CD4-positive, alpha-beta T cell treated with Interleukin-10 for 1 hour (primary cell): ENCODE measurements around the gene BMPR1B.

ENCODE experiments used
- DNase-seq: peaks from one replicate; pipeline ENCODE4 v3.0.0-alpha.2; 2020

Gene BMPR1B

DNA sequence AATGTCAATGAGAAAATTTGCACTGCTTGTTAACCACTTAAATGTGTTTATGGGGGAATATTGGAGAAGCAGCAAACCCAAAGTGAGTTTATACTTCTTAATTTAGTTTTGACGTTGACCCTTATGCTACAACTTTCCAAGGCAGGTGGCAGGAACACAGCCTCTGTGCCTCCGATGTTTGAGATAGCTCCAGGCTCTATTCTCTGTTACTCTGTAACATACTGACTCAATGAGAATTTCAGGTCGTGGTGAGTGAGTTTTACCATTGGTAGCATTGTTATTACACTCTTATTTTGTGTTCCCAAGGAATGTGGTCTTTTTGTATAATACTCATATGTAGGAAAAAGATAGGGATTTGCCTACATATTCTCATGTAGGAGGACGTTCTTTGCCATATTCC lies 210.7 kb downstream of the BMPR1B start:
- DNase-seq: no peak

DNA sequence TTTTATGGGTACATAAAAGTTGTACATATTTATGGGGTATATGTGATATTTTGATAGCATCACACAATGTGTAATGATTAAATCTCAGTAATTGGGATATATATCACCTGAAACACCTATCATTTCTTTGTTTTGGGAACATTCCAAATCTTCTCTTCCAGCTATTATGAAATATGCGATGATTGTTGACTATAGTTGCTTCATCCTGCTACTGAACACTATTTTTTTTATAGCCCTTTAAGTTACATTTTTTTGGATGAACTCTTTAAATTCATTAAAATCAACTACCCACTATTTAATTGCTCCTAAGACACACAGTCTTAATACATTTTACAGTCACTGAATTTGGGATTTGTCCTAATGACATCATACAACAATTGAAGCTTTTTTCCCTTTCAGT lies 212.9 kb downstream of the BMPR1B start:
- DNase-seq: no peak

DNA sequence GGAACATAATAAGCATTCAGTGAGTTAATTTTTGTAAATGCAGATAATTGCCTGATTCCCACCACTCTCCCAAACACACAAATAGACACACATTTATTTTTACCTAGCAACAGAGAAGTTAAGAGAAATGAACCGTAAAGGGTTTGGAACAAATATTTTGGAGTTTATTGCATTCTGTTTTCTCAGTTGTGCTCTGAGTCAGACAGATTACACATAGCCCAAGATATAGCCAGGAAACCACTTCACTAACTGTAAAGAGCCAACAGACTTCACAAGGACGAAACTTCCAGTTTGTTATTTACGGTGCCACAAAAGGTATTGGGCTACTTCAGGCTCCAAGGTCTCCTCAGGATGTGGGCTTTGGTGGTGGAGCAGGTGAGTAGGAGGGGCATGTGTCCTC lies 217.0 kb downstream of the BMPR1B start:
- no peak for DNase-seq

DNA sequence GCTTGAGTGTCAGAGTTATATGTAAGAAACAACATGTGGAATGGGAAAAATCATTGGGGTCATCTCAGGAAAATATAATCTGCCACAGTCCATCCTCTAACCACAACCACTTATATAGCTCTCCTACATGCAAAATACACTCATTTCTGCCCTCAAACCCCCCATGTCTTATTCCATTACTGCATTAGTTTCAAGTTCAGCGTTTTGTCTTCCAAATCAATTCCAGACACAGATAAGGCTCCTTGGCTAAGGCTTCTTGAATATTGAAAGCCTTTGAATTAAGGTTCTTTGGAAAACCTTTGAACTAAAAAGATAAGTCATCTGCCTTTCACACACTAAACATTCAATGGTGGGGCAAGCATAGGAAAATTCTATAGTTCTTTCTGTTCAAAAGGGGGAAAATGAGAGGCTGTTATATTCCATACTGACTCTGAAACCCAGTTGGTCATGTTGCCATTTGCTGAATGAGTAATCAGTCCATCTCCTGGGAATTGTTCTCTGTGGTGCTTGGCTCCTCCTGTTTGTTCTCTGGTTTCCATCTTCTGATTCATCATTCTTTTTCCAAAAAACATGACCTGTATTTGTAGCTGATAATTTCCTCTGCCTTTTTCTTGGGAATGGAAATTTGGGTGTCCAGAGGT lies 218.7 kb downstream of the BMPR1B start:
- DNase-seq: no peak

DNA sequence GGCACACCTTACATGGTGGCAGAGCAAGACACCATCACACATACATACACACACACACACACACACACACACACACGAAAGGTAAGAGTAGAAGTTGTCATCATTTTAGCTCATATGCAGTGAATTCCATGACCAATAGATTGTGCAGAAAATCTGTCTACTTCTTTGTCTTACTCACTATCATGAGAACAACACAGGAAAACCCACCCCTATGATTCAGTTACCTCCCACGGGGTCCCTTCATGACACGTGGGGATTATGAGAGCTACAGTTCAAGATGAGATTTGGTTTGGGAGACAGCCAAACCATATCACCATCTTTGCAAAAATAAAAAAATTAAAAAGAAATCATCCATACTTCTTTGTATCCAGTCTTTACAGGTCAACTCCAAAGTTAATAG lies 221.1 kb downstream of the BMPR1B start:
- no peak for DNase-seq

DNA sequence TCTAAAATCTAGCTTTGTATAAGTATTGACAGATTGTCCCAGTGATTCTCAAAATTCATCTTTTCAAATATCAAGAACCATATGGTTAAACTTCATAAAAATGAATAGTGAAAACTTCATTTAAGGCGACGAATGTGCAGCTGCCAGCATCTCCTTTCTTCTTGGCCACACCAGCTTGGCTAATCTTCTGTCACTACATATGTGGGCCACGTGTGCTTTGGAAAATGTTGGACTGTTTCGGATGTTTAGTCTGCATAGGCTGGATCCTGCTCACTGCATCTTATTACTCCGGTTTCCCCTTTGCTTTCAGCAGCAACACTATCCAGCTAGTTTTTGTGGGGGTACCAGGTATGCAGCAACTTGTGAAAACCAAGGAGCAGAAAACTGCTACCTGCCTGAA lies 221.9 kb downstream of the BMPR1B start:
- no peak for DNase-seq

DNA sequence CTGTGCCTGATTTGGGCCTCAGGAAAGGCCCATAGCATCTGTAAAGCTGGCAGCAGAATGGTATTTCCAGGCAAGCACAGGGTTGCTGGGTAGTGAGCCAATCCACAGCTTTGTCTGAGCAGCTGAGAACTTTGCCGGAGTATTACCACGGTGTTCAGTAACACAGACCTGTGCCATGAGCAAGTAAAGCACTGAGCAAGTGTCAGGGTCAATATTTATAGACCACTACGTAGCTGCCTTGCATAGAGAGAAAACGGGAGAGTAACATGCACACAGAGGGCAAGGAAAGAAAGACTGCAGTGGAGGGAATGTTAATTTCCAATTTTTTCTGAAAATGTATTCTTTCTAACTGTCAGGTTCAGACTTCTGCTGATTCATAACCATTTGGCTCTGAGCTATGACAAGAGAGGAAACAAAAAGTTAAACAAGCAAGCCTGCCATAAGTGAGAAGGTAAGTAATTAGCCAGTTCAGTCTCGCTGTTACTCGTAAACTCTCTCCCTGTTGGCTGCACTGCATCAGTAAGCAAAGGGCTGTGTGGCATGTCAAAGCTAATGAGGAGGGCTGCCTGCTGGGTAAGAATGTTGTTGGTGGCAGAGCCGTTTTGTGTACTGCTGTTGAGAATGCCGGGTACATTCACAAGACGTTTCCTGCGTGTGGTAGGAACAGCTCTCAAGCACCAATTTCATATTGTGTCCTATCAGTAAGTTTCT lies 238.1 kb downstream of the BMPR1B start:
- DNase-seq: no peak

DNA sequence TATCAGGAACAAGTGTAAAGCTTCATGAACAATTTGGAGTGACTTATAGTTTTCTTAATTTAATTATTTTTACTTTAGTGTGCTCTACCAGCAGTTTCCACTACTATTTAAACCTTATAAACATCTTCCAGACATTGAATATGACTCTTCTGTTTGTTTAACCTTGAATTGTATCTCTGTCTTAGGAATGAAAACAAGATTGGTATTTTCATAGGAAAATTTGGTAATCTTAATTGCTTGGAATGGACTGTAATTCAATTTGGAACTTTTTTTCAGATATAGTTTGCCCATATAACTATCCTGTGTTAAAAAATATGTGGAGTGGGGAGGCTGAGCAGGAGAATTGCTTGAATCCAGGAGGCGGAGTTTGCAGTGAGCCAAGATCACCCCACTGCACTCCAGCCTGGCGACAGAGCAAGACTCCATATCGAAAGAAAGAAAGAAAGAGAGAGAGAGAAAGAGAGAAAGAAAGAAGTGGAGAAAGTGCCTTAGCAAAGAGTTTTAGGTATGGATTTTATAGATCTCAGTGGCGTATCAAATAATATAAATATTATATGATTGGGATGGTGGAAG lies 242.4 kb downstream of the BMPR1B start:
- no peak for DNase-seq

DNA sequence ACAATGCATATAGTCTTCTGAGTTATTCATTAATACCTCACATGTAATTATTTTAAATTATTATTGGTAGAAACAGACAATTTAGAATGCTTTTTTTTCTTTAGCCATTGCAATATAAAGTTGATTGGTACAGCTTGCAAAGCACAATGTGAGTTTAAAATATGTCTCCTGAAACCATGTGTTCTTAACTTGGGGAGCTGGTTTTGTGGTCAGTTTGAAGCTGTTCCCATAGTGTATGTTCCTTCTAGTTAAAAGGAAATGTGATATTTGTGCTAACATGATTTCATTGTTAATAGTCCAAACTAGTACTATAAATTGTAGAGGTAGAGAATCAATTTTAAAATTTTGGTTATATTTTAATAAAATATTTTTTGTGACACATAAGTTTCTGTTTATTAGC lies 247.2 kb downstream of the BMPR1B start:
- no peak for DNase-seq

DNA sequence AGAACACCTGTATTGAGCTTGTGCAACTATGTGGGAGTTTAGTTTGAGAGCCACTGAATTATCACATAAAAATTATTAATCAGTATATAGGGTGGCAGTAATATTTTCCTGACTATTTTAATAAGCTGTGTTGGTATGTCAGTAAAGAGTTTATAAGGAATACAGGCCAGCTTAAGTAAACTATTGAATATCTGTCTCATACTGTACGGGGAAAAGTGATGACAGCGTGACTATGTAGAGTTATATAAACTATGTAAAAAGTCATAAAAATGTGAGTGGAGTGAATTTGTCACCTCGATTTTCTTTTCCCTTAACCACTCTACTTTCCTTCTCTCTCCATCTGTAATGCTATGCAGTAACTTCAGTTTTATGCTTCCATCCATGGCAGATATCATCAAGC lies 250.2 kb downstream of the BMPR1B start:
- DNase-seq: no peak

DNA sequence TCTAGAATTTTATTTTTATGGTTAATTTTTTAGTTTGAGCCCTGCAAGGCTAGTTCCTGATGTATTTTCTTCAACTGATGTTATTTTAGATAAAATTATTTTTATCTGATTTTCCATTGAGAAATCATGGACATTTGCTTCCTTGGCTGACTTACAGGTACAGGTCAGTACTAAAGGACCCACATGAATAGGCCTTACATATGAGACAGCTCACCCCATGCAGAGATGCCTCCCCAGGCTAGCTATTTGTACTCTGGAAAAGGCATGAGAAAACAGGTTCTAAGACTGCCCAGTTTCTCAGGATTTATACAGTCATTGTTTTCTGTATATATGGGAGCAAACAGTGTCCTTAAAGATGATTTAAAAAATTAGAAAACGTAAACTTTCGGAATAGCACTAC lies 255.5 kb downstream of the BMPR1B start:
- DNase-seq: no peak

DNA sequence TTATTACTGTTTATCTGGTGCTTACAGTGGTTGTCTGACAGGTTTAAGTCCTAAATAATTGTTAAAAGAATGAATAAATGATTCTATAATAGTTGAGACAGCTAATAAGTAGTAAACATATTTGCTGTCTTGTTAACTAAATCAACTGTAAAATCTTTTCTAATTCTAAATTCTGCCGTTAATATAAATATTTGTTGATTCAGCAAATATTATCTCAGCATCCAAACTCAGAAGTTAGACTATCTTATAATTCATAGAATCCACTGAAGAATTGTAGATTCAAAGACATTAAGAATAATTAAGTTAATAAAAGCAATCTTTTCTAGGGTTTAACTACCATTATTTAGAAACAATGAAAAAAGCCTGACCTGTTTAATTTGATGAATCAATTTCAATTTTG lies 256.3 kb downstream of the BMPR1B start:
- no peak for DNase-seq

DNA sequence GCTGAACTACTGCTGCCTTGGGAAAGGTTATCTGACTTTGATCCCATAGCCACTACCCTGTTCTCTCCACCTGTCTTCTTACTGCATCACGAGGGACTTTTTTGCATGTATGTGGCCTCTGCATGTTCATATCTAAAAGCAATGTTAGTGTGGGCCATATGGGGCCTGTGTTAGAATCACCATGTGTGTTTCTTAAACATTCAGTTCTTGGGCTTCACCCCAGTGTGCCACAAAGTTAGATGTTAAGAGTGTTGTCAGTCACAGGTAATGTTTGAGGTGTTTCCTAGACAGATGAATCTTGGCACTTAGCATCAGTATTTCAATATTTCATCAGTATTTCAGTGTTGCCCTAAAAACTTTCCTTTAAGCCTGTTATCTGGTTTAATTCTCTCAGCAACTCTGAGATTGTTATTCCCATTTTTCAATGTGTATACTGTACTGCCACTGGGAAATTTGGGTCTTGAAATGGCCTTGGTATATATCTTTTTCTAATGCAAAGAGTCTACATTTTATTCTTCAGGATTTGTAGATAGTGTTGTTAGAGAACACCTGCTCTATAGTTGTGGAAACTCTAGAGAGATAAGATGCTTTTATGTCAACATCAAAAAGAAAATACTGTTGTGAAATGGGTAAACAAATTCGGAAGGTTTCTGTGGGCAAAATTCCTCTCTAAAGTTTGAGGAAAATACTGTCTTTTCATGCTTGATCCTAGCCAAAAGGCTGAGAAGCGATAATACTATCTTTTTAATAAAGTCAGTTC lies 259.7 kb downstream of the BMPR1B start:
- no peak for DNase-seq

DNA sequence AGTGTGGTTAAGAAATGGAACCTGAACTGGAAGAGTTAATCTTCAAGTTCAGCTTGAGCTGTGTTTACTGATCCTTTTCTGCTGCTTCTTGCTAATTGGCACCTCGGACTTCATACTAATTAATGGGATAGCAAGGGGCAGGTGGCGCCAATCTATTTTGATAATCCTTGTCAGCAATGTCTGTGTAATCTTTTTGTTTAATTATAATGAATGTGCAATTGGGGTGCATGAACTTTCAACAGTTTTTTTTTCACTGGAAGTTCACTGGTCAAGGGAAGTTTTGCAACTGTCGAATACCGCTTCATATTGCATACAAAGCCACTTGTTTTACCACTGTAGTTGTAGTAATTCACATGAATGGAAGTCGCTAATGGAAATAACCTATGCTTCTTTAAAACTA lies 261.0 kb downstream of the BMPR1B start:
- DNase-seq: no peak

DNA sequence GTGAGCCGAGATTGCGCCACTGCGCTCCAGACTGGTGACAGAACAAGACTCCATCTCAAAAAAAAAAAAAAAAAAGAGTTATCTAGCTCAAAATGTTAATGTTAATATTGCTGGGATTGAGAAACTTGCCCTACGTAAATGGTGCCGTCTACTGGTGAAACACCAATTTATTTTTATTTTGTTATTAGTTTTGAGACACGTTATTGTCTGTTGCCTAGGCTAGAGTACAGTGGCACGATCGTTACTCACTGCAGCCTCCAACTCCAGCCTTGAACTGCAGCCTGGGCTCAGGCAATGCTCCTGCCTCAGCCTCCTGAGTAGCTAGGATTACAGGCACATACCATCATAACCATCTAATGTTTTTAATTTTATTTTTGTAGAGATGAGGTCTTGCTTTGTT lies 262.8 kb downstream of the BMPR1B start:
- DNase-seq: no peak

DNA sequence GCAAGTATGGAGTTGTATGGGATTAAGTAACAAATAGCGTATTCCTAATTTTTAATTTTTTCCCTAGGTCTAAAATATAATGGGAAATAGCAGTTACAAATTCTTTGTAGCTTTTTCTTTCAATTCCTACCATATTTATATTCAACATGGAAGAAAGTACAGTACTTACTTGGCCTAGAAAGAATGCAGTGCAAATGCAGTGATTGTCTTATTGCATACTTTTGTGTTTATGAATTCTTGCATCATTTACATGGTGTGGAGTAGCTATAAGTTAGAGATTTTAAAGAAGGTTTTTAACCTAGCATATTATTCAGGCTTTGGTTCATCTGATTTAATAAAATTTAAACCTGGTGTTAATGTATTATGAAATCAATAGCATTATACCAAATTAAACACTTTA lies 263.3 kb downstream of the BMPR1B start:
- no peak for DNase-seq

DNA sequence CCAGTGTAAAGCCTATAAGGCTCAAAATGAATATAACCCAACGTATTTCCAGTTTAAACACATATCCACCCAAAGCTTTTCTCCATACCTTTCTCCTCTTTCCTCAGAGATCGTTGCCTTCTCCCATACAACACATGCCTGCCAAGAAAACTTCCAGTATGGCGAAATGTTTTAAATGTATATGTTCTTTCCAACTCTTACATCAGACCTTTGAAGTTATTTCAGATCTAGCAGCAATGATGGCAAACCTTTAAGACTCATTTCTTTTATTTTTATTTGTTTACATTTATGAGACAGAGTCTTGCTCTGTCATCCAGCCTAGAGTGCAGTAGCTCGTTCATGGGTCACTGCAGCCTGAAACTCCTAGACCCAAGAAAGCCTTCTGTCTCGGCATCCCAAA lies 265.4 kb downstream of the BMPR1B start:
- DNase-seq: no peak

DNA sequence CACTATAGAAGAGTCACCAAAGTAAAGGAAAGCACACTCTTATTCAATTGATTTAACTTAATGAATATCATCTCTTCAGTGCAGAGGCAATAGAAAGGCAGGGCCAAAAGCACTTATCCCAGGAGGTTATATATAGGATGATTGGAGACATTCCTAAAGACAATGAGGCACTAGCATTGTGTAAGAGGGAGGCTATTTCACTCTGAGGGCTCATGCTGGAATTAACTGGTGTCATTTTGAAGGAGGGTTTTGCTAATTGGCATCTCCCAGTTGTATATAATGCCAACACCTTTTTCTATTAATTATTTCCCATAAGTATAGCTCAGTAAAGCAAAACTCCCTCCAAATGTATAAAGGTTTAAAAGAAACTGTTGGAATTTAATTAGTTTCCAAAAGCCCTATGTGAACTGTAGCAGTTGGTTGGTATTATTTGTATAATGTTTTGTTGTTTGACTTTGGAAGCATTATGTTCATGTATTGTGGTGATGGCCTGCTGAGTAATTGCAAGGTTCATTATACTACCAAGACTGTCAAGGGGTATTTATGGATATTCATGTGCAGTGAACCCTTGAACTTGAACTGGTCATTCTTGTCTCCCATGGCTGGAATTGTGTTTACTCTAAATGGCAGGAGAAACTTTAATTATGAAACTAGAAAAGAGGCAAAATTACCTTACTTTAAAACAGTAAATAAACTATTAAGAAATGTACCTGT lies 270.3 kb downstream of the BMPR1B start:
- no peak for DNase-seq

DNA sequence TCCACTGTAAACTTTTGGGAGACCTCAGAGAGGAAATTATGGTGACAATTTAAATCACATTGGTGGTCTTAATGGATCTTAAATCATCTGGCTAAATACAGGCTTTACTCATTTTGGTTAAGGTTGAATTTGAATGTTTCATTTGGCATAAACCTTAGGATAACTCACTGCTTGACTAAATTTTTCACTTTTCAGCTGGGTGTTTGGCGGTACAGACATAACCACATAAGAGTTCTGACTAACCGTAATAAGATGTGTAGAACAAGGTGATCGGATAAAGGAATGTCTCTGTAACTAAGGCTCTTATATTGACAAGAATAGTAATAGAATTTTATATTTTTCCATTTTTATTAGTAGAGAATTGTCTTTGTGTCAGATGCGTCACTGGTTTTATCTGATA lies 281.0 kb downstream of the BMPR1B start:
- DNase-seq: no peak

DNA sequence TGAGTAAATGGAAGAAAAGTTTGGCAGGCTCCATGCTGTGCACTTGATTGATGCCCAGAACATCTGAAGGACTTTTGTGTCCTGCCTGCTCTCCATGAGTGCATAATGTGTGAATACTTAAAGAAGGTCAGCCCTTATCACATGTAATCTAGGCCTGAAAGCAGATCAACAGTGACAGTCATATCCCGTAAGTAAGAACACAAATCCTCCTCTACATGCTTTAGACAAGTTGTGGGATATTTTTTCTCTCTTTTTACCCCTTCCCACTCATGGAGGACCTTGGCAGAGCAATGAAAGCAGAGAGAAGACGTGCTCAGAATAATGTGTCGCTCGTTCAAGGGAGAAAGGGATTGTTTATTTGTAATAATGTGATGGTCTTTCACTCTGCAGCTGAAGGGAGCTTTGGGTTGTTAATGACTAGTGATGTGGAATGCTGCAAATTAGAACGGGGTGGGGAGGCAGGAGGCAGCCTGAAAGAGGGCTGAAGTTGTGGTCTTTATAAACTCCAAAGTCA lies 286.6 kb downstream of the BMPR1B start:
- DNase-seq: no peak

DNA sequence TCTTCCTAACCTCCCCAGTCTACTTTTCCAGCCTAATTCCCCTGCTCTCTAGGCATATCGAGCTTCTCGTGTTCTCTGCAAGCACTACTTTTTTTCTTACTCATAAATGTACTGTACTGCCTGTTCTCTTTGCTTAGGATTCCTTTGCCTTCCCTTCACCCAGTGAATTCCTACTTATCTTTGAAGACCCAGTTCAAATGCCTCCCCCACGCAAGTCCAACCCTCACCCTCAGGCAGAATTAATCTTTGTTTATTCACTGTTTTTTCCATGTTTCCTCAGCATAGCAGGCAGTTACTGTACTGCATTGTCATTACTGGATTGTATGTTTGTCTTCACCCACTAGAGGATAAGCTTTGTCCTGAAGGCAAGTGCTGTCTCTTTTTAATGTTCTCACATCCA lies 287.7 kb downstream of the BMPR1B start:
- no peak for DNase-seq

DNA sequence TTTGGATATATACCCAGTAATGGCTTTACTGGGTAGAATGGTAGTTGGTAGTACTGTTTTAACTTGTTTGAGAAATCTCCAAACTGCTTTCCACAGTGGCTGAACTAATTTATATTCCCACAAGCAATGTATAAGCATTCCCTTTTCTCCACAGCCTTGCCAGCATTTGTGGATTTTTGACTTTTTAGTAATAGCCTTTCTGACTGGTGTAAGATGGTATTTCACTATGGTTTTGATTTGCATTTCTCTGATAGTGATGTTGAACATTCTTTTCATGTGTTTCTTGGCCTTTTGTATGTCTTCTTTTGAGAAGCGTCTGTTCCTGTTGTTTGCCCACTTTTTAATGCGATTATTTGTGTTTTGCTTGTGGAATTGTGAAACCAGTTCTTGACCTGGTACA lies 290.5 kb downstream of the BMPR1B start:
- DNase-seq: no peak
